GDM1 (cell line): ENCODE results near the gene HERC2.

ENCODE experiments used
- DNase-seq: peaks from one replicate; lab custom pipeline; 2025; lab: John Stamatoyannopoulos, UW

The HERC2 gene

DNA sequence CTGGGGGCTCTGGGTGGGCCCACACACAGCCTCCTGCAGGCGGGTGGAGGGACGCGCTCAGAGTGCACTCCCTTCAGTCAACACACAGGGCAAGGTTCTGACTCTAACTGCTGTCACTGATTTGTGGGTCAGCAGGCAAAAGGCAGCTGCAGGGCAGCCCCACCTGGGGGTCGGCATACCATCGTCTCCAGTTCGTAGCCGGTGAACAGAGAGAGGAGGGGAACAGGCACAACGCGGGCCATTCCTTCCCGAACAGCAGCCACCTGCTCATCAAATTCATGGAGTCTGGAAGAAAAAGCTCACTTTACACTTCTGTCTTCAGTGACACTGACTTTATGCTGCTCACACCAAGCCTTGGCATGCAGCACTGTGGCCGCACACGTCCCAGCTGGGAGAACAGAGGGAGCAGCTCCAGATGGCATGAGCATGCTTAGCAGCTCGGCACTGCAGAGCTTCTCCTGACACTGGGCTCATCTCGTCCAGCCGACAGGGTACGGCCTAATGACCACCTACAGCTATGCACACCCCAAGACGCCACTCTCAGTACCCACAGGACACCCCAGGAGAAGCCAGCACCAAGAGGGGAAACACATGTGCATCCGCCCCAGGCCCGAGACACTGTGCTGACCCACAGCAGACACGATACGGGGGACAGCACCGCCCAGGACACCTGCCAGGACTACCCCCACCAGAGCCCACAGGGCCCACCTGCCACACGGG lies 208.4 kb downstream of the HERC2 start:
- DNase-seq, result no peak

DNA sequence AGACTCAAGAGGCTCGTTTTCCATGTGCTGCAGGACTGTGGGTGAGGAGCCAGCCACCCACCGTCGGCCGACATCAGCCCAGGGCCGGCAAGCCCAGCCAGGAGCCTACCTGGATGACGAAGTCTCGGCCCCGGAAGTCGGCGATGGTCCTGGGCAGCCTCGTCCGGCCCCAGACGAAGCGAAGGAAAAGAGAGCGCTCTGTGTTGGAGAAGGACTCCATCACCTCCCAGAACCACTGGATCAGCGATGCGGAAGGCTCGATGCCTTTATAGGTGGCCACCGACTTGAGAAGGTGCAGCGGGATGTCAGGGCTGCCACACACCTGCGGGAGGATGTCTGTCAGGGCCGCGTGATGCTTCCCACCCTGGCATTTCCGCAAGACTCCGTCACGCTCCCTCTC lies 209.0 kb downstream of the HERC2 start:
- no peak for DNase-seq

DNA sequence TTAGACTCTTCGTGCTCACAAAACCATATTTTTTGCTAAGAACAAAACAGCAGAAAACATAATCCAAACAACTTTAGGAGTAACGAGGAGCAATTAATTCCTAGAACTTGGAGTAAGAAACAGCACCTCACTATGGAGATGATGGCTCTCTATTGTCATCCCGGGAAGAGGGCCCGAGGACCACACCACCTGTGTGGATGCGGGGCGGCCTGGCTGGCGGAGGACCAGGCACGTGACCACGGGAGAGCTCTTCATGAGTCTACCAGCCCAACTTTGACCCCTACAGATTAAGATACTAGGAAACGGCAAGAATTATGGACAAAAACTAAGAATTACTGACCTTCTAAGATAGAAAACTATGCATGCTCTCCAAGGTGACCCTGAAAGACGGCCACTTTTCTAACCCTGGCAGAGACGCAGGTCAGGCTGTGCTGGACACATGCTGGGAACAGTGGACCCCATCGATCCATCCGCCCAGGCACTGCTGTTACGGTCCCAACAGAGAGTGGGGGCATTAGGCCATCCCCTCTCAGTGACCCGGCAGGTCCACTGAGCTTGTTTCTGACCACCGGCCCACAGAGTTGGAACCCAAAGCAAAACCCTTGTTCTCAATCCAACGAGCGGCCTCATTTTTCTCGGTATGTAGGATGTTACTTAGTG lies 209.7 kb downstream of the HERC2 start:
- no peak for DNase-seq

DNA sequence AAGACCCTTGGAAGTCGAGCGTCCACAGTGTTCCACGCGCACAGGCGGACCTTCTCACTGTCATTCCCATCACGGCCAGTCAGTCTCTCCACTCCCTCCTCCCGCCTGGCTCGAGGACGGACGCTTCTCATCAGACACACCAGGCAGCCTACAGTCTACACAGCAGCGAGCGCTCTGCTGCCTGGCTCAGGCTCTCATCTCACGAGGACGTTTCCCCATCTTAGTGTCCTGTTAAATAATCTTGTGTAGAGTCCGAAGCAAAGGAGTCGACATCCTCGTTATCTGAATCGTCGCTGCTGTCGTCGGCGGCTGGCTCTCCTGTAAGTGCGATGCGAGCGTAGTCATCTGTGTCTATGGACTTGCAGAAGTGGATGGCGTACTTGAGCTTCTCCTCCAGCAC lies 210.4 kb downstream of the HERC2 start:
- DNase-seq, result no peak

DNA sequence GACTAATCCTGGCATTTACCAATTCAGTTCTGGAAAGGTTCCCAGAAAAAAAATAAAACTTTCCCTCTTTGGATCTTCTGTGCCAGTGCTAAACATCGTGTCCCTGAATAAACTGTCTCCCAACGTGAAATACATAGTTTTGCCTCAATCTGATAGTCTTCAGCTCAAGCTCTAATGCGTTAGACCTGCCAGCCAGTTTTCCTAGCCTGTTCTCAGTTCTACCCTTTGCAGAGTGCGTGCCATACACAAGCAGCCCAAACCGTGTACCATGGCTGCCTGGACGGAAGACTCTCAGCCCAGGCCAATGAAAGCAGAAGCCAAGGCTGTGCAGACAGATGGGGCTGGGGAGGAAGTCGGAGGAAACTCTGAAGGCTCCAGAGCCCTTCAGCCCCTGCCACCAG lies 211.5 kb downstream of the HERC2 start:
- DNase-seq, result no peak

DNA sequence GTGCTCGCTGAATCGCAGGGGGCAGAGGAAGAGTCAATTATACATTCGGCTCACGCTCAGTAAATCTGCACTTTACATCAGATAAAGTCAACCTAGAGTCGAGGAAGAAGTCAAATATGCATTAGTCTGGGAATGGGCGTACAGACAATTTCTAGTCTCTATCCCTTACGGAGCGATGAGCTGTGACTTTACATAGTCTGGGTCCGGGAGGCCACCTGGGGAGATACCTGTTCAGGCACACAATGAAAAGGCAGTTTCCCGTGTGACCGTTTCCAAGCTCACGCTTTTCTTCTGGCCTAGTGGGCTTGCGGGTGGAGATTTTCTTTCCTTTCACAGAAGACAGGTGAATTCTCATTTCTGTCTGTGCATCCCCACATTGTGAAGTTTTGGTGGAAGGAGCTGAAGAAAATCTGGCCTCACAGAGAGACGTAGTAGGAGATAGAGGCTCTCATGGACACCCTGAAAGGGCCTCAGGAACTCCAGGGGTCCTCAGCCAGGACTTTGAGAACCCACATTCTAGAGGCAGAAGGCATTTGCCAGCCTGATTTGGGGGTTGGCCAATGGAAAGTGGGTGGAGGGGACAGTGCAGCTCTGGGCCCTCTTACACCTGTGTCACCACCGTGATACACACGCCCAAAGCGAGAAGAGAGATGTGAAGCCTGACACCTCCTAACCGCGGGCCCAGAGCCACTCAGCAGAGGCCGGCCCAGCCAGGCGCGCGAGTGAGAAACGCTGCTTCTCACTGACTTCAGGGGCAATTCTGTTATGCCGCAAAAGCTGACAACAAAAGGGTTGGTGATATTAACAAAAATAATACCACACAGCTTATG lies 212.1 kb downstream of the HERC2 start:
- no peak for DNase-seq

DNA sequence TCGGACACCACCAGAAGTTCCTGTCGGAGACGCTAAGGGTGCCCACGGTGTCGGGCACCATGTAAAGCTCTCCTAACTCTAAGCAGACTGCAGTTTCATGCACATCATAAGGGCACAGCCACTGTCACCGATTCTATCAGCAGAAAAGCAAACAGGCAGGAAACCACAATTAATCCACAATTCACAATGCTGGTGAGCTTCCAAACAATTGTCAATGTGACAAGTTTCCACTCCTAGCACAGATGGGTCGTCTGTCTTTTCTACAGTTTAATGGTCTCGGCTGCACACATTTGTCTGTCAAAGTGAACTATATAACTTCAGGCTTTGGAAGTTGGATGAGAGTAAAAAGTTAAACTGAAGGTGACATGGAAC lies 214.1 kb downstream of the HERC2 start:
- no peak for DNase-seq

DNA sequence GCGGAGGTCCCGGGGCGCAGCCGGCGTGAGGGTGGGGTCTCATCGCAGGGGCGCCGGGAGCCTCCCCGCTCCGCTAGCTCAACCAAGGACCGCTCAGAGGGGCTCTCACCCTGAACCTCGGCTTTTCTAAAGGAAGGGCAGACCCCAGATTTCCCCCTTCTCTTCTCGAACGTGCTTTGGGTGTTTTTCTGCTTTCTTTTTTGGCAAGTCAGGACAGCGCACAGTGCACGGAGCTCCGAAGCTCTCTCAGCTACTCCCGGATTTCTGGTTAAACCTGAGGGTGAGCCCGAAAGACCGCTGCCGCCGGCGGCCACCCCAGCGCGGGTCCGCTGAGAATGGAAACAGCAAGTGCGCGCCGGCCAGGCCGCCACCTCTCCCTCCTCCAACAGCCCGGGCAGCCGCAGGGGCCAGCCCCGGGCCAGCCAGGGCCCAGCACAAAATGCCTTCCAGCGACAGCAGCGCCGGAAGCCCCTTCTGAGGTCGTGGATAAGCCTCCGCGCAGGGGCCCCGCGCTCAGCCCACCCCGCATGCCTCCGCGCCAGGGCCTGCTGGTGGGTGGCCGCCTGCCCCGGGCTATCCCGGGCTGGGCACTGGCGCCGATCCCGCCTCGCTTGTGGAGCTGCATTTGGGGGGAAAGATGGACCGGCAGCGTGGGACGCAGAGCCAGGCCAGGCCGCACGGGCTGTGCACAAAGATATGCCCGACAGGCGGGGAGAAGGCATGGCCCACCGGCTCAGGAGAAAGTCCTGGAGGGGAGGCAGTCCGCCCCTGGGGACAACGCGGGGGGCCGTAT lies 214.7 kb downstream of the HERC2 start:
- no peak for DNase-seq

DNA sequence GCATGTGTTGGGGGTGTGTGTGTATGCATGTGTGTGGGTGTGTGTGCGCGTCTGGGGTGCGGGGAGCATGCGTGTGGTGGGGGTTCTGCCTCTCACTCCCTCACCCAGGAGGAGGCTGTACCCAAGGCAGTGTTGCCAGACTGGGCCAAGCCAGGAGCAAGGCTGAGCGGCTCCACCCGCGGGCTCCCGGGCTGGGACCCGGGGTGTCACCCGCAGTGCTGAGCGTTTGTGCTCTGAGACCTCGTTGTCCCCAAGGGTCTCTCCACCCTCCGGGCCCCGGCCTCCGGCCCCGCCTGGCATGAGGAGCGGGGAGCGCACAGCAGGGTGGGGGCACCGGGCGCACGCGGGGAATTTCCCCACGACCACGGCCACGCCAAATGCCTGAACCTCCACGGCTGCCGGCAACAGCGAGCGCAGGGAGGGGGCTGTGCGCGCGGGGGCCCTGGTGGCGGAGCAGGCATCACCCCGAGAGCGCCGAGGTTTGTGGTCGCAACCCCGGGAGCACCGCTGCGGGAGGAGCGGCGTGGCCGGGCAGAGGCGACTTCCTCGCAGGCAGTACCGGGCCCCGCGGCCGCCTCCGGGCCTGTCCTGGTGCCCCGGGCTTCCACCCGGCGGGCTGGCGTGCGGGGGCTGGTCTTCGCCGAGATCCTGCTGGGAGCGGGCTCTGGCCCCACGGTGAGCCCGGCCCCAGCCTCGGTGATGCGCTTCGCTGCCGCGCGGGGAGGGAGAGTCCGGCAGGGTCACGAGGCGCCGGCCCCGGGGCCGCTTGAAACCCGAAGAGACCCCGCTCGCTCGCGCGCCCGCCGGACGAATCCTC lies 215.5 kb downstream of the HERC2 start:
- no peak for DNase-seq

DNA sequence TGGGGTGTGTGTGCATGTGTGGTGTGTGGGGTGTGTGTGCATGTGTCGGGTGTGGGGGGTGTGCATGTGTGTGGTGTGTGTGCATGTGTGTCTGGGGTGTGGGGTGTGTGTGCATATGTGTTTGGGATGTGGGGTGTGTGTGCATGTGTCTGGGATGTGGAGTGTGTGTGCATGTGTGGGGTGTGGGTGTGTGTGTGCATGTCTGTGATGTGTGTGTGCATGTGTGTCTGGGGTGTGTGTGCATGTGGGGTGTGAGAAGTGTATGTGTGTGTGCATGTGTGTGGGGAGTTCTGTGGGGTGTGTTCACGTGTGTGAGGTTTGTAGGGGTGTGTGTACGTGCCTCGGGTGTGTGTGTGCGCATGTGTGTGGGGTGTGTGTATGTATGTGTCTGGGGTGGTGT lies 216.2 kb downstream of the HERC2 start:
- no peak for DNase-seq

DNA sequence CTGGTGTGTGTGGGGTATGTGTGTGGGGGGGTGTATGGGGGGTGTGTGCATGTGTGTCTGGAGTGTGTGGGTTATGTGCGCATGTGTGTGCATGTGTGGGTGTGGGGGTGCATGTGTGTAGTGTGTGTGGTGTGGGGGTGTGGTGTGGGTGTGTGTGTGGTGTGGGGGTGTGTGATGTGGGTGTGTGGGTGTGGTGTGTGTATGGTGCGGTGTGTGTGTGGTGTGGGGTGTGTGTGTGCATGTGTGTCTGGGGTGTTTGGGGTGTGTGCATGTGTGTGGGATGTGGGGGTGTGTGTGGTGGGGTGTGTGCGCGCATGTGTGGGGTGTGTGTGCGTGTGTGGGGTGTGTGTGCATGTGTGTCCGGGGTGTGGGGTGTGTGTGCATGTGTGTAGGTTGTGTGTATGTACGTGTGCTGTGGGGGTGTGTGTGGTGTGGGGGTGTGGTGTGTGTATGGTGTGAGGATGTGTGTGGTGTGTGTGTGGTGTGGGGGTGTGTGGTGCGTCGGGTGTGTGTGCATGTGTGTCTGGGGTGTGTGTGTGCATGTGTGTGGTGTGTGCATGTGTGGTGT lies 216.7 kb downstream of the HERC2 start:
- no peak for DNase-seq

DNA sequence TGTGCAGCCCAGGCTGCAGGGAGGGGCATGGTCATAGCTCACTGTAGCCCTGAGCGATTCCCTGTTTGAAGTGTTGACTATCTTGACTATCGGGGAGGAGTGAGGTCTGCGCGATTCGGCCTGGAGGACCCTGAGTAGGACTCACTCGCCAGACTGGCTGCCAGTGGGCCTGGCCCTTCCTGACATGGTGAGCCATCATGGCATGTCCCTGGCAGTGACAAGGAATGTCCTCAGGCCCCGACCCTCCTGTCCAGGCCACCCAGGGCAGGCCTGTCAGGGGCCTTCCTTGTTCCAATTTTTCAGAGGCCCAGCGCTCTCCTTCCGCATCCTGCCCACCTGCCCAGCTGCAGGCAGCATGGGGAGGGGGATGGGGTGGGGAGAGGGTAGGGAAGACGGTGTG lies 217.7 kb downstream of the HERC2 start:
- DNase-seq, result no peak

DNA sequence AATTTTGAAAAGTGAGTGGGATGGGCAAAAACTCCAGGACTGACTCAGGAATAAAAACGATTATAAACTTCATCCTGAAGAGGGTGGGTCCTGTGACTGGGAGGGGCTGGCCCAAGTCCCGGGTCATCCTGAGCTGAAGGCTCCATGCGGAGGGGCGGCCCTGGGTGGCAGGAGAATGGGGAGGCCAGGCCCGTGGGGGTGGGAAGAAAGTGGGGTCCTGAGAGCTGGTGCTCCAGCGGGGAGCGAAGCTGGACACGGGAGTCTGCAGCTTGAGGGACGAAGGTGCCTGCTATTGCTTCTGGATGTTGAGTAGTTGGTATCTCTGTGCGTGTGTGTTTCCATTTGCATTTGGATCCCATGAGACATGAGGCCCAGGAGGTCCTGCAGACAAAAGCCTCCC lies 218.1 kb downstream of the HERC2 start:
- no peak for DNase-seq

DNA sequence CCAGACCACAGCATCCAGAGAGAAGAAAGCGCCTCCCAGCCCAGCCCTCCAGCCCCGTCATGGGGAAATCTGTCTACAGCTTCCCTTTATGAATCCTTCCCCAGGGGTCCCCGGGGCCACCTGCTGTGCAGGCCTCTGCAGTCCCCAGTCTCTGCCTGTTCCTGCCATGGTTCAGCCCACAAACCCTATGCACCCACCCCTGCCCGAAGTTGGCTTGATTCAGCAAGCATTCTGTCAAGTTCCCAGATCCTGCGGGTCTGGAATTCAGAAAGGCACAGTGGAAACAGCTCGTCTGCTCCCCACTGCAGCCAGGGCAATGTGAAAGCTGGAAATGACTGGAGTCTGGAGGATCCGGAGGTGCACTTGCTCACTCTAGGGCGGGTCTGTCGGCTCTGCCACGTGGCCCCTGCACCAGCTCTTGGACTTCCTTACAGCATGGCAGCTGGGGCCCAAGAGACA lies 220.0 kb downstream of the HERC2 start:
- no peak for DNase-seq

DNA sequence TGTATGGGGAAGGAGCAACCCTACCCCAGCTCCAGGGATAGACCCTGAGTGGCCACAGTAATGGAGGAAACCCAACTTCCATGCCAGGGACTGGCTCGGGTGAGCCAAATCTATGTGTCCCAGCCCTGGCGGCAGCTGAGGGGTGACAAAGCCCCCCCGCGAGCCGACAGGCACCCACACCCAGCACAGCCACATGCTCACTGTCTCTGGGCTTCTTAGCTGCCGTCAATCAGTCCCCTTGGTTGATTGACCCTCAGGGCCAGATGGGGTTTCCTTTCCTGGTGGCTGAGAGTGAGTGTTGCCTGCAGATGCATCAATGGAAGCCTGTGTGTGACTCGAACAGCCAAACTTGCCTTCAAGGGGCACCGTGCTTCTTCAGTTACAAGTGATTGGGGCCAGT lies 220.8 kb downstream of the HERC2 start:
- no peak for DNase-seq

DNA sequence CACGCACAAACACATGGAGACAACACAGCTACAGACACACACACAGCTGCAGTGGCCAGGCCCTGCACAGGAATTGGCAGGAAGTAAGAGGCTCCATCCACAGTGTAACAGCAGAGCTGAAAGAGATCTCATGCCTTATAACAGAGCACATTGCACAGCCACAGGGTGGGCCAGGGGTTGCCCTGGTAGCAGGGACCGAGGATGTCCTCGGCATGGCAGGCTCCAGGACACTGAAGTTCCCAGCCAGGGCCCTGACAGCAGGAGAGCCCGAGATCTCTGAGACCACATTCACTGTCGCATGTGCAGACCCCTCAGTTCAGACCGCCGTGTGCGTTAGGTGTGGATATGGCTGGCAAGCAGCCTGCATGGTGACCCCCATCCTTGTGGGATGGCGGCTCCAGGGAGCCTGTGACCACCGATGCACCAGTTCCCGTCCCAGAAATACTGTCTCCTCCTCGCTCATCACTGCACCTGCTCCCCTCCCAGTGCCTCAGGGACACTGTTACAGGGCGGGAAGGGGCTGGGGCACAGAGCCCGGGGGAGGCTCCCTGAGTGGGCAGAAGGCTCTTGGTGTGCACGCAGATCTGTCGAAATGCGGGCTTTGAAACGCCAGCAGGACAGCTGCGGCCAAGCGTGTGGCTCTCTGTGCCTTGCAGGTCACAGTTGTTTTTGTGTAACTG lies 221.3 kb downstream of the HERC2 start:
- no peak for DNase-seq

DNA sequence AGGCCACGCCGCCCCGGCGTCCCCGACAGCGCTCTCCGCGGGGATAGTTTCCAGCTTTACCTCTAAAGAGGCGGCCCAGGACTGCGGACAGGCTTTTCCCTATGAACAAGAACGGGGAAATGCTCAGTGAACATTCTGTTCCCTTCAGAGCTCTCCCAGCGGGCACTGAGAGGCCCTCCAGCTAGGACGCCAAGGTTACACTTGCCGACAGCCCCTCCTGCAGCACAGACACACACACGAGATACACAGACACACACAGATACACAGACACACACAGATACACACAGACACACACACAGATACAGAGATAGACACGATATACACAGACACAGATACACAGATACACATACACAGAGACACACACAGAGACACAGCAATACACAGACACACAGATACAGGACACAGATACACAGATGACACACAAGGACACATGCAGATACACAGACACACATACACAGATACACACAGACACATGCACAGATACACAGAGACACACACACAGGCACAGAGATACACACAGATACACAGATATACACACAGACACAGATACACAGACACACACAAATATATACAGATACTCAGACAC lies 222.3 kb downstream of the HERC2 start:
- DNase-seq, result no peak

DNA sequence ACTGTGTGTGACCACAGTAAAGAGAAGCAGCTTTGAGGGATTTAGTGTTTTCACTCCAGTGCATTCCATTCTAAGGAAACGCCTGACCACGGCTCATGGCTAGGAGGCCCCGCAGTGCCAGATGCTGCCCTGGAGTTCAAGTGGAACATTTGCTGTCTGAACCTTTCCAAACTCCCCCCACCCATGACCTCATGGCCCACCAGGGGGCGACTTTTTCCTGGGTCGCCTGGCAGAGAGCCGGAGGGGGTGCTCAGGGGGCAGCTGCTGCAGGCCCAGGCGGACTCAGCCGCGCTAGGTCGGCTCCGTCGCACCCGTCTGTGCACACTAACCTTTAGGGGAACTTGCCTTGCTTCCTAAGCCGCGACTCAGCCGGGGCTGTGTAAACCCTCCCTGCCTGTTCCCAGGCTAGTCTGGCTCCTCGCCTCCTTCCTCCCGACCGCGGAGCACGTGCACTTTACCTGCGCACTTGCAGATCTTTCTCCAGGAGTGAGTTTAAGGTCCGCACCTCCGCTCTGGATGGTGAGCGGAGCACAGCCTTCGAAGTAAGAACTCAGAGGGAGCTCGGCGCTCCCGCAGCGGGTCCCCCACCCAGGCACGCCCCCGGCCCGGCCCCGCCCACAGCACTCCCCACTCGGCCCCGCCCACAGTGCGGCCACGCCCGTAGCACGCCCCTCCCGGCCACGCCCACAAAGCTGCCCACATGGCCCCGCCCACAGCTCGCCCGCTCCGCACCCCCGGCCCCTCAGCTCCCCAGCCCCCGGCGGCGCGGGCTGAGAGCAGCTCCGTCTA lies 223.0 kb downstream of the HERC2 start, which contains the start of gene OCA2:
TSS of gene OCA2 (minus strand) at position 550 of the 789 bp plus-strand sequence. CDS start 17,441 bp downstream, outside the sequence.
- no peak for DNase-seq

DNA sequence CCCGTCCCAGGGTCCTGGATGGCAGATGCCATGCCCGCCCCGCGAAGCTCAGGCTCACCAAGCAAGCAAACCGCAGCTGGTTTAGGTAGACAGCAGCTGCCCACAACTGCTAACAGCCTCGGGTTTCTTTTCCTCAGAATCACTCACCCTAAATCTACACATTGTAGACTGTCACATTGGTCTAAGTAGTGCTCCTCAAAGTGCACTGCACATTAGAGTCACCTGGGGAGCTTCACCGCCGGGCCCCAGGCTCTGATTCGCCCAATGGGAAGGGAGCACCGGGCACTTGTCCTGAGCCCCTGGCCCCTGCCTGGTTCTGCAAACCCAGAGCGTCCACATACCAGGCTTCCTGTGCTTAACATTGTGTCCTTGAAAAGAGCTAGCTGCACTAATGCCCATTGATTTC lies 223.6 kb downstream of the HERC2 start:
- no peak for DNase-seq
